ENCODE measurements around the gene REG4. TPM values are rescaled to one million over a fixed set of nuclear protein-coding genes. Genes with fewer than 3 reads are reported as not detected.
"Not testable (repeated sequence)": the region's sequence is repeated elsewhere in the genome, so short reads cannot be mapped to it uniquely, and the experiment has no call there.

The REG4 gene
- total RNA-seq, result not detected

DNA sequence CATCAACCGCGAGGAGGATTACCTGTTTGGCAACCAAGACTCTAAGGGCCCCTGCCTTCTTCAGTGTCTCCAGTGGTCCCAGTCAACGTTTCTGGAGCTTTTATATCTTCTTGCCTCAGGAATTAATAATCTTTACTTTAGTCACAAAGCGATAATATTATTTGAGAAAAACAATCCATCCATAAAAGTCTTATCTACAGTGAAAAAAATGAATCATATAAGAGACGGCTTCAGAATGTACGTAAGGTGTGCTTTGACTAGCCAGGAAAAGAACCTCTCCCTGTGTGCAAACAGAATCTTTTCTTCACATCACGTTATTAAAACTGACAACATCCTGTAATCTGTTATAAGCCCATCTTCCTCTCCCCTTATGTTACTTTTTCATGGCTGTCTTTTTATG is at the start of gene REG4:
Gene REG4 (minus strand): TSS at position 74 of the 400 bp plus-strand sequence. CDS start 2,691 bp downstream, outside the sequence.
- no peak for DNase-seq (ENCODE audit: low spot score)
- ATAC-seq, result no peak
- intact Hi-C loops (cut with DNase I), result no loop called here

GRCh38 chr1:119859647-119860046 is 48.4 kb upstream of the REG4 start:
- DNase-seq (ENCODE audit: low spot score) (no peak), ATAC-seq (no peak)
- intact Hi-C loops (cut with DNase I), result no loop called here

- ATAC-seq; DNase-seq (ENCODE audit: low spot score); intact Hi-C loops (cut with DNase I): not testable (repeated sequence)
Measured at GRCh38 chr1:119858556-119859214, 47.4 kb upstream of the REG4 start.

DNA sequence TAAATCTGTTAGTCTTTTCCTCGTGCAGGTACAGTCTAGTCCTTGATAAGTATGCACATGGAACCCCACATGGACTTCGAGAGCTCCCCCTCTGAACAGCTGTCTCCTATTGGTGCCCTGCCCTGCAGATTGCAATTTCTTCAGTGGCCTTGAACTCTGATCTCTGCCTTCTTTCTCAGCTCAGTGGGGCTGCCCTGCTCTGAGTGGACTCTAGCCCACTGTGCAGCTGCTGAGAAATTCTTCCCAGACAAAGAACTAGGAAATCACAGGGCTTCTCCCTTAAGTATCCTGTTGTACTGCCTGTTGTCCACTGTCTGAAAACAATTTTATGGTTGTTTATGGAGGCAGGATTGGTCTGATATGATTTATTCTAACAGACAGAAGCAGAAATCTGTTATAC is 46.9 kb upstream of the REG4 start:
- DNase-seq (ENCODE audit: low spot score) (no peak), ATAC-seq (no peak)
- intact Hi-C loops (cut with DNase I), result no loop called here

DNA sequence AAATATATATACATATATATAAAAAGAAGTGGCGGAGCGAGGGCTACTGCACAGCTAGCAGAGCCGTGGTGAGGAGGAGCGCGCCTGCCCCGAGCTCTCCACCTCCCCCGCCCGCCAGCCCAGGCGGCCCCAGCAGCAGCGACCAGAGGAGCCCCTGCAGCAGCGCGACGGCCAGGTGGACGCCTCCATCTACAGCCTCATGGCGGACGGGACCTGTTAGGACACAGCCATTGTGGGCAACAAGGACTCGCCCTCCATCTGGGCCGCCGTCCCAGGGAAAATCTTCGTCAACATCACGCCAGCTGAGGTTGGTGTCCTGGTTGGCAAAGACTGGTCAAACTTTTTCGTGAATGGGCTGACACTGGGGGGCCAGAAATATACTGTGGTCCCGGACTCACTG is 41.9 kb upstream of the REG4 start:
- no peak for ATAC-seq
- intact Hi-C loops (cut with DNase I), result no loop called here
- no peak for DNase-seq (ENCODE audit: low spot score)

DNA sequence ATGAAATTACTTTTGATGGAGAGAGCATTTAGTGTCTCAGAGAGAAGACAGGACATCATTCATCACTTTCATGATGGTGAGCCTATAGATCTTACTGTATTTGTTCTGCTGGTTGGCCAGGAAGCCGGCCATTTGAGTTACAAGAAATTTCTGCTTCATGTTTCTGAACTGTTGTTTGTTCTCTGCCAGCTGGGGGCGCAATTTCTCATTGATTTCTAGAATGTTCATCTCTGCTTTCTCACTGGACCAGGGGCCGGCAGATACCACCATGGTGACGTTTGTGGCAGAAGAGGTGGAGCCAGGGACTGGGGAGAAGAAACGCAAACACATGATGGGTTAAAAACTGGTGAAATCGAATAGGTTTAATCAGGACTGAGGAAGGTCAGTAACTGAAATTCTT is 32.9 kb upstream of the REG4 start:
- ATAC-seq; intact Hi-C loops (cut with DNase I); DNase-seq (ENCODE audit: low spot score): not testable (repeated sequence)

DNA sequence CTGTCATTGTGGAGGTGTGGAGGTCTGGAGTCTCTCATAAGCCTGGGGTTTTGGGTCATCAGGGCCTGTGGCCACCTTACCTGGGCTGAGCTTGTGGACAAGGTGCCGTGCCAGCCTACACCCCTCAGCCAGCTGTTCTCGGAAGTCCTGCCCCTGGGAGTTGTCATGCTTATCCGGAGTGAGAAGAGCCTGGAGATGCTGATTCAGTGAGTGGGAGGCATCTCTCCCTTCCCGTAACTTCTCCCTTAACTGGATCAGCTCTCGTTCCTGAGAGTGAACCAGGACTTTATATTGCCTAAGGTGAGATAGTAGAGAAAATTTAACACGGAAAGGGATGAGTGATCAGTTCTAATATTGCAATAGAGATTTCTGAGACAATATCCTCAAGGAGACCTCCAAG is 30.0 kb upstream of the REG4 start:
- intact Hi-C loops (cut with DNase I), result no loop called here
- ATAC-seq (no peak), DNase-seq (ENCODE audit: low spot score) (no peak)

DNA sequence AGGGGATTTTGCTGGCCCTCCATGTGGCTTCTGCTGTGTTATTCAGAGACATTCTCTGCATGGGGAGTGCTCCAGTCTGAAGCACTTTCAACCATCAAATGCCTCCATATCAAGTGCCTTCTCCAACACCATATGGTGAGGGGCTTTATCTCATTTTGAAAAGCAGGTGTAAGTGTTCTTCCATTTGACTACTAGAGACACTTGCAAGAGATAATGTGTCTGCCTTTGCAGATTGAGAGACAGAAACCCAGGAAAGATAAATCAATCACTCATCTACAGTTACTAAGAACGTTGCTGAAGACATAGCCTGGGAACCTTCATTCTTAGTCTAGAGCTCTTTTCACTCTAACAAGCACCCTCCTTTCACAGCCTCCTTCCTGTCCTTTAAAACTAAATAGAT is 29.5 kb upstream of the REG4 start:
- ATAC-seq (no peak), DNase-seq (ENCODE audit: low spot score) (no peak)
- intact Hi-C loops (cut with DNase I), result no loop called here

DNA sequence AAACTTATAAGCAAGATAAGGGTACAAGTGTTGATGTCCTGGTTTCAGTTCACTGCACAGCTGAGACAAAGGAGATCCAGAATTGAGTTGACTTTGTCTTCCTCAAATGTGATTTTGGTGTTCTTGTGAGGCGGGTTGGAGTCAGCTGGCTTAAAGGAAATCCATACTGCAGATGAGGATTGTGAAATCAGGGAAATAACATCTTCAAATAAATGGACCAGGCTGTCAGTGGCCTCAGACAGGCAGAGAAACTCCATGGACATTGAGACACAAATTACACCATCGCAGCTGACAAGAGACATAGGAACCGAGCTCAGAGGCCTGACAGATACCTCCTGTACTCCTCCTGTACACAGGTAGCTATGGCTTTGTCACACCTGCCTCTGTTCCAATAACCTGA is 27.0 kb upstream of the REG4 start:
- intact Hi-C loops (cut with DNase I), result no loop called here
- DNase-seq (ENCODE audit: low spot score), result no peak
- no peak for ATAC-seq

- no peak for ATAC-seq
- intact Hi-C loops (cut with DNase I), result no loop called here
- DNase-seq (ENCODE audit: low spot score), result no peak
Measured at GRCh38 chr1:119834990-119835389, 23.7 kb upstream of the REG4 start.

DNA sequence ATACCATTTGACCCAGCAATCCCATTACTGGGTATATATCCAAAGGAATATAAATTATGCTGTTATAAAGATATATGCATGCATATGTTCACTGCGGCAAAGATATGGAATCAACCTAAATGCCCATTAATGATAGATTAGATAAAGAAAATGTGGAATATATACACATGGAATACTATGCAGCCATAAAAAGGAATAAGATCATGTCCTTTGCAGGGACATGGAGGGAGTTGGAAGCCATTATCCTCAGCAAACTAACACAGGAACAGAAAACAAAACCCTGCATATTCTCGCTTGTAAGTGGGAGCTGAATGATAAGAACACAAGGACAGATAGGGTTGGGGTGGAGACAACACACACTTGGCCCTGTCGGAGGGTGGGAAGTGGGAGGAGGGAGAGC is 19.8 kb upstream of the REG4 start:
- DNase-seq (ENCODE audit: low spot score) (no peak), ATAC-seq (no peak)
- intact Hi-C loops (cut with DNase I), result no loop called here

DNA sequence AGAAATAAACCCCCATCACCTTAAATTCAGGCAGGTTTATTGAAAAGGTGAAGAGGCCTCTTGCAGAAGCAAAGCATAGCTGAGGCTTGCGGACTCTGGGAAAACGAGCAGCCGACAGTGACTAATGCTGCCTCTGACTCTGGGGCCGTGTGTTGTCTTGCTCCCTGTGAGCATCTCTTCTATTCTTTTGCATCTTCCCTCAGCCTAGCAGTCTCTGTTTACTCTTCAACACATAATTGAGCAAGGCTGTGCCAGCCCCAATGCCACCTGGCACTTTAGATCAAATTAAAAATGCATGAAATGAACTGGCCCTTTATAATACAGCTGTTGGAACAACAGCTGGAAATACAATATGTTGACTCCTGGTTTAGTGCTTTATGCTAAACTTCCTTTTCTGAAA is 18.4 kb upstream of the REG4 start:
- no peak for ATAC-seq
- DNase-seq (ENCODE audit: low spot score), result no peak
- intact Hi-C loops (cut with DNase I), result no loop called here

DNA sequence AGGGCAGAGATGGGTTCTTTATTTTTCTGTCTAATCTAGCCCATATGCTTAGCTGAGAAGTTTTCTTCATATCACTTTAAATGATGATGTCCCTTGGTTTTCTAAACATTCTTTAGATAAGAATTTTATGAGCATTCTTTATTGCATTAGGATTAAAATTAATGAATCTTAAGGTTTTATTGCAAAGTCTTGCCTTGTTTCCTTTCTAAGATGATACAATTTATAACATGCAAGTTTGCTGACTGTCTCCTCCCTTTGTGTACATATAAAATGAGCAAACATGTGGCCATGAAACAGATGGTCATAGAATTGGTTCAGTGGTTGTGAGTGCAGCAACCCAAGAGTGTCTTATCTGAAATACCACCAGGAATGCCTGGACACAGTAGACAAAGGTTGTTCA is 17.7 kb upstream of the REG4 start:
- intact Hi-C loops (cut with DNase I); ATAC-seq; DNase-seq (ENCODE audit: low spot score): not testable (repeated sequence)

DNA sequence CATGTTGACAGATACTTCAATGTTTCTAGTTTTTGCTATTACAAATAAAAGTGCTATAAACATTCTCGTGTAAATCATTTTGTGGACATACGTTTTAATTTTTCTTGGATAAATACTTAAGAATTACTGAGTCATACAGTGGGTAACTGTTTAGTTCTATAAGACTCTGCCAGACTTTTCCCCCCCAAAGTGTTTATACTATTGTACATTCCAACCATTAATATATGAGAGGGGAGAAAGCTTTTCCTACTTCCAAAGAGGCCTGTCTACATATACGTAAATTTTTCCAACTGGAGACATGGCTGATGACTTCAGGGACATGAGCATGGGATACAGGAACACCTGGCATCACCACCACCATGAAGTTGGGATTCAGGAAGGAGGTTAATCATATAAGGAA is 17.0 kb upstream of the REG4 start:
- DNase-seq (ENCODE audit: low spot score), result no peak
- no peak for ATAC-seq
- intact Hi-C loops (cut with DNase I), result no loop called here

DNA sequence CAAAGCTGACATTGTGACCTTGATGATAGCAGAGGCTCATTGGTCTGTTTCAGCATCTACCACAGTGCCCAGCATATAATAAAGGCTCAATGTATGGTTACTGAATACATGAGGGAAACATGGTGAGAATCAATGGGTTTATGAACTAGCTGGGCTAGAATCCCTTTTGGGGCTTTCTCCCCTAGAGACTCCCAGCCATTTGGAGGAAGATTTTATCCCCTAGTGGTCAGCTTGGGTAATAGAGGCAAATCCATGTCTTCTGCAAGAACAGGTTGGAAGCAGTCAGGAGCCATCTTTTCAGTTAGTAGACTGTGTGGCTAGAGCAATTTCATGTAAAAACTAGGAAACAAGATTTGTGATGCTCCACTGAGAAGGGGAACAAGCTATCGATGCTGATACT is 15.8 kb upstream of the REG4 start:
- intact Hi-C loops (cut with DNase I), result no loop called here
- ATAC-seq (no peak), DNase-seq (ENCODE audit: low spot score) (no peak)

GRCh38 chr1:119822406-119822805 is 11.1 kb upstream of the REG4 start:
- DNase-seq (ENCODE audit: low spot score) (no peak), ATAC-seq (no peak)
- intact Hi-C loops (cut with DNase I), result no loop called here

- DNase-seq (ENCODE audit: low spot score), result no peak
- intact Hi-C loops (cut with DNase I), result no loop called here
- no peak for ATAC-seq
Measured at GRCh38 chr1:119818181-119818580, 6.9 kb upstream of the REG4 start.

DNA sequence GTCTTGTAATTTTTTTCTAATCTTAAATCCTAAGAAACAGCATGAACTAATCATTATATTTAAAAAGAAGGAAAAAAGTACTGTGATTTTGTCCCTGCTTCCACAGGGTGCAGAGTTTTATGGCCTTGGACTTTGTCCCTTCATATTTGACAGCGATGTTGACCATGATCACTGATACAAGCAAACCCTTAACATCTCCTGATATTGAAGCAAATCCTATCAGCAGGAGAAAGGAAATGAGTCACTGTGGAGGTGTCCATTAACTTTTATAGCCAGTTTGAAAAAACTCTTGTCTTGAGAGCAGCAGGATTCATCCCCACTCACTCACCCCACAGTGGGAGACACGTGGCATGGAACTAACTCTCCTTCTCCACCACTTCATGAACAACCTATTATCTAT is 5.1 kb upstream of the REG4 start:
- no peak for ATAC-seq
- intact Hi-C loops (cut with DNase I), result no loop called here
- no peak for DNase-seq (ENCODE audit: low spot score)

GRCh38 chr1:119815928-119816327 is 4.7 kb upstream of the REG4 start:
- DNase-seq (ENCODE audit: low spot score) (no peak), ATAC-seq (no peak)
- intact Hi-C loops (cut with DNase I), result no loop called here

- ATAC-seq (no peak), DNase-seq (ENCODE audit: low spot score) (no peak)
- intact Hi-C loops (cut with DNase I), result no loop called here
Measured at GRCh38 chr1:119815361-119815760, 4.1 kb upstream of the REG4 start.

DNA sequence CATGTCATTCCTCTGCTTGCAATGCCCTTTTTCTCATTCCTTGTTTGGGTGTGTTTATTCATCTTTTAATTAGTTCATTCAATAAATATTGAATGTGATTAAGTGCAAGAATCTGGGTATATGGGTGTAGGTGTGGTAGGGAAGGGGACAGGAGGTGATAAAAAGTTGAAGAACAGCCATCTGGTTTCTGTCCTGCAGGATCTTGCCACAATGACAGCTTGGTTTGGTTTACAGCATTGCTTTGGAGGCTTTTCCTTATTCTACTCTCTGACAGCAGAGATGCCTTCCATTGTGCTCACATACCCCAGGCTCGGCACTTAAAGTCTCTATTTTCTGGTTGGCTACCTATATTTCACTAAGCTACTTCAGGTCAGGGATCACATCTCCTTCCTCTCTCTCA is 3.0 kb upstream of the REG4 start:
- no peak for DNase-seq (ENCODE audit: low spot score)
- ATAC-seq, result no peak
- intact Hi-C loops (cut with DNase I), result no loop called here

All from sciatic nerve (tissue), 2 donors.